Cerebellar nuclear complex (tissue), 1 donor: ENCODE data around the gene CDC42SE2.

Experiments
- DNase-seq, 2 experiments: peaks; one replicate each; lab custom pipeline; 2025; lab: John Stamatoyannopoulos, UW

Gene CDC42SE2

DNA sequence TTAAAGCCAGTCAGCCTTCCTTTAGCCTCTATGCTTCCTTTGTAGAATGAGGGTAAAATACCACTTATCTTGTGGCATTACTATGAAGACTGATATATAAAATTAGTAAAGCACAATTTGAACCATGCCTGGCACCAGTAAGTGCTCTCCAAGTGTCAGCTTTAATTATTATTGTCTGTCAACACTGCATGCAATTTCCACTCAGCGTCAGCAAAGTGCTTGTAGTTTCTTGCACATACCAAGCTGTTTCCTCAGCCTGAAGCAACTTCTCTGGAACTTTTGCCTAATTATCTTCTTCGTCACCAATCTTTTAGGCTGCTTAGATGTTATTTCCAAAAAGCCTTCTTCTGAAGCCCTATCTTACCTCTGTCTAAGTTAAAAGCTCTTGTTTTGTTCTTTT is 177.3 kb downstream of the CDC42SE2 start:
- no peak for DNase-seq
